ENCODE measurements around the gene PHF11.

Gene PHF11

GRCh38 chr13:49538404-49538803, 42.7 kb downstream of the PHF11 start:
- H3K4me3 ChIP-seq (replicated peaks; ENCODE audit: low read depth, low read length), result no peak overlapping the region
- no peak for TF ChIP-seq CTCF (IDR thresholded peaks at IDR 0.05; ENCODE audit: low read depth, low read length, missing control alignments)

GRCh38 chr13:49539313-49539712, 43.6 kb downstream of the PHF11 start:
- TF ChIP-seq CTCF (IDR thresholded peaks at IDR 0.05; ENCODE audit: low read depth, low read length, missing control alignments), result no peak
- no peak overlapping the region for H3K4me3 ChIP-seq (replicated peaks; ENCODE audit: low read depth, low read length)
- no peak for DNase-seq (ENCODE audit: extremely low read depth, low read depth)

More at GRCh38 chr13:49538404-49538803, 42.7 kb downstream of the PHF11 start:
- DNase-seq (ENCODE audit: extremely low read depth, low read depth), result no peak

GRCh38 chr13:49539746-49540145, 44.0 kb downstream of the PHF11 start:
- DNase-seq (ENCODE audit: extremely low read depth, low read depth), result no peak
- no peak for TF ChIP-seq CTCF (IDR thresholded peaks at IDR 0.05; ENCODE audit: low read depth, low read length, missing control alignments)
- no peak overlapping the region for H3K4me3 ChIP-seq (replicated peaks; ENCODE audit: low read depth, low read length)

GRCh38 chr13:49540552-49540951, 44.8 kb downstream of the PHF11 start:
- DNase-seq (ENCODE audit: extremely low read depth, low read depth), result no peak
- H3K4me3 ChIP-seq (replicated peaks; ENCODE audit: low read depth, low read length), result no peak overlapping the region
- TF ChIP-seq CTCF (IDR thresholded peaks at IDR 0.05; ENCODE audit: low read depth, low read length, missing control alignments), result no peak

GRCh38 chr13:49543656-49544055, 47.9 kb downstream of the PHF11 start:
- no peak for DNase-seq (ENCODE audit: extremely low read depth, low read depth)
- H3K4me3 ChIP-seq (replicated peaks; ENCODE audit: low read depth, low read length), result no peak overlapping the region

GRCh38 chr13:49545661-49546060, 49.9 kb downstream of the PHF11 start:
- H3K4me3 ChIP-seq (replicated peaks; ENCODE audit: low read depth, low read length), result no peak overlapping the region
- no peak for DNase-seq (ENCODE audit: extremely low read depth, low read depth)
- TF ChIP-seq CTCF (IDR thresholded peaks at IDR 0.05; ENCODE audit: low read depth, low read length, missing control alignments), result no peak

More at GRCh38 chr13:49543656-49544055, 47.9 kb downstream of the PHF11 start:
- TF ChIP-seq CTCF (IDR thresholded peaks at IDR 0.05; ENCODE audit: low read depth, low read length, missing control alignments), result no peak

- H3K4me3 ChIP-seq (replicated peaks; ENCODE audit: low read depth, low read length), result no peak overlapping the region
- no peak for DNase-seq (ENCODE audit: extremely low read depth, low read depth)
- TF ChIP-seq CTCF (IDR thresholded peaks at IDR 0.05; ENCODE audit: low read depth, low read length, missing control alignments), result no peak
Observed at GRCh38 chr13:49546561-49546960, 50.8 kb downstream of the PHF11 start.

All from HFF-Myc (cell line).